Stimulated activated CD4-positive, alpha-beta T cell treated with anti-CD3 and anti-CD28 coated beads, Interleukin-1b, Interleukin-23, amount 100 ng/mL, for 48 hours (primary cell): Measurements from ENCODE around the gene CAMK1.
A peak's percentile ranks its signal among the peaks of the same experiment; 100 is the strongest.

Experiments
- DNase-seq: peaks from one replicate; pipeline ENCODE4 v3.0.0-alpha.2; 2020

CAMK1 gene

GRCh38 chr3:9770276-9770812 is 597 bp upstream of the CAMK1 start:
- no peak for DNase-seq

- DNase-seq, result no peak
Observed at GRCh38 chr3:9769012-9769411, 735 bp downstream of the CAMK1 start.

- no peak for DNase-seq
Observed at GRCh38 chr3:9768141-9768775, 1.5 kb downstream of the CAMK1 start.

GRCh38 chr3:9767418-9767817 is 2.3 kb downstream of the CAMK1 start:
- DNase-seq, result no peak

GRCh38 chr3:9765865-9766264 is 3.9 kb downstream of the CAMK1 start:
- DNase-seq, result no peak

GRCh38 chr3:9762871-9763270 is 6.9 kb downstream of the CAMK1 start:
- no peak for DNase-seq

- DNase-seq, result no peak
Observed at GRCh38 chr3:9761919-9762318, 7.8 kb downstream of the CAMK1 start.

GRCh38 chr3:9760779-9761505 is 8.8 kb downstream of the CAMK1 start:
- DNase-seq, result no peak

GRCh38 chr3:9757427-9757826 is 12.3 kb downstream of the CAMK1 start:
- no peak for DNase-seq

GRCh38 chr3:9754678-9755077 is 15.1 kb downstream of the CAMK1 start:
- no peak for DNase-seq

GRCh38 chr3:9750556-9751411 is 19.0 kb downstream of the CAMK1 start:
- DNase-seq, result no peak

GRCh38 chr3:9749645-9750555 is 19.8 kb downstream of the CAMK1 start, which contains the start of gene OGG1:
Gene OGG1 (plus strand): TSS chr3:9749952. CDS start chr3:9750287, 335 bp downstream.
- DNase-seq, result peak; percentile 96

GRCh38 chr3:9749296-9749644 is 20.5 kb downstream of the CAMK1 start:
- no peak for DNase-seq

- no peak for DNase-seq
Observed at GRCh38 chr3:9748031-9748430, 21.7 kb downstream of the CAMK1 start.

GRCh38 chr3:9747267-9747666 is 22.5 kb downstream of the CAMK1 start:
- no peak for DNase-seq

GRCh38 chr3:9746330-9746729 is 23.4 kb downstream of the CAMK1 start:
- no peak for DNase-seq

- no peak for DNase-seq
Observed at GRCh38 chr3:9745521-9745920, 24.2 kb downstream of the CAMK1 start.

- no peak for DNase-seq
Observed at GRCh38 chr3:9744162-9744561, 25.6 kb downstream of the CAMK1 start.

GRCh38 chr3:9743548-9743947 is 26.2 kb downstream of the CAMK1 start:
- no peak for DNase-seq

- DNase-seq, result no peak
Observed at GRCh38 chr3:9742560-9742959, 27.2 kb downstream of the CAMK1 start.

GRCh38 chr3:9739181-9739580 is 30.6 kb downstream of the CAMK1 start:
- DNase-seq, result no peak

GRCh38 chr3:9736831-9737230 is 32.9 kb downstream of the CAMK1 start:
- DNase-seq, result peak; percentile 26
